HepG2 (cell line): ENCODE measurements around the gene NECAB2. TPM values are rescaled to one million over a fixed set of nuclear protein-coding genes. Genes with fewer than 3 reads are reported as not detected.

Experiments
- ARNTL ChIP-seq: sonication (generic); formaldehyde crosslinking; IDR thresholded peaks from 2 replicates; pipeline ENCODE4 v1.4.0; 2020; ENCODE audit warnings: mild to moderate bottlenecking, missing genetic modification reagents
- ATF1 ChIP-seq: IDR thresholded peaks from 2 replicates; pipeline ENCODE4 v1.6.1; 2016; ENCODE audit warnings: mild to moderate bottlenecking, control low read depth
- CHD4 ChIP-seq: fragments of 200-600 bp; sonication (generic); IDR thresholded peaks from 2 replicates; pipeline ENCODE4 v1.7.0; 2017; ENCODE audit warnings: mild to moderate bottlenecking, low read length, borderline replicate concordance
- ERF ChIP-seq: IDR thresholded peaks from 2 replicates; pipeline ENCODE4 v1.6.1; 2018; ENCODE audit warnings: missing biosample characterization, missing genetic modification reagents
- GATA4 ChIP-seq: sonication (generic); IDR thresholded peaks from 2 replicates; pipeline ENCODE4 v1.6.1; 2016; ENCODE audit warnings: antibody characterized with exemption, low read depth, borderline replicate concordance
- JUN ChIP-seq: sonication (generic); formaldehyde crosslinking; IDR thresholded peaks from 2 replicates; pipeline ENCODE4 v1.4.0; 2020; ENCODE audit warnings: mild to moderate bottlenecking, missing genetic modification reagents
- MED8 ChIP-seq: sonication (generic); formaldehyde crosslinking; IDR thresholded peaks from 2 replicates; pipeline ENCODE4 v1.8.1; 2023; ENCODE audit warnings: mild to moderate bottlenecking, missing genetic modification reagents; ENCODE audit not compliant: insufficient replicate concordance
- RAD51 ChIP-seq: fragments of 450-650 bp; IDR thresholded peaks from 2 replicates; pipeline ENCODE4 v1.6.1; 2016; ENCODE audit warnings: borderline replicate concordance
- SALL1 ChIP-seq: sonication (generic); formaldehyde crosslinking; IDR thresholded peaks from 2 replicates; pipeline ENCODE4 v1.8.0; 2022; ENCODE audit warnings: mild to moderate bottlenecking, missing genetic modification reagents
- SMAD3 ChIP-seq: sonication (generic); formaldehyde crosslinking; IDR thresholded peaks from 2 replicates; pipeline ENCODE4 v1.4.0; 2020; ENCODE audit warnings: missing genetic modification reagents
- SP5 ChIP-seq: IDR thresholded peaks from 2 replicates; pipeline ENCODE4 v1.6.1; 2016; ENCODE audit warnings: low read depth, borderline replicate concordance
- YEATS4 ChIP-seq: sonication (generic); formaldehyde crosslinking; IDR thresholded peaks from 2 replicates; pipeline ENCODE4 v1.4.0; 2020; ENCODE audit warnings: missing genetic modification reagents, borderline replicate concordance
- ZBTB7B ChIP-seq: sonication (generic); formaldehyde crosslinking; IDR thresholded peaks from 2 replicates; pipeline ENCODE4 v1.4.0; 2020; ENCODE audit warnings: missing genetic modification reagents
- ZNF12 ChIP-seq: sonication (generic); formaldehyde crosslinking; IDR thresholded peaks from 2 replicates; pipeline ENCODE4 v1.5.0; 2020; ENCODE audit warnings: missing genetic modification reagents
- ZNF121 ChIP-seq: sonication (generic); formaldehyde crosslinking; IDR thresholded peaks from 2 replicates; pipeline ENCODE4 v1.5.0; 2020; ENCODE audit warnings: mild to moderate bottlenecking, missing genetic modification reagents
- ZNF253 ChIP-seq: sonication (generic); formaldehyde crosslinking; IDR thresholded peaks from 2 replicates; pipeline ENCODE4 v1.8.0; 2022; ENCODE audit warnings: mild to moderate bottlenecking, missing genetic modification reagents, borderline replicate concordance
- ZNF44 ChIP-seq: sonication (generic); formaldehyde crosslinking; IDR thresholded peaks from 2 replicates; pipeline ENCODE4 v1.5.1; 2020; ENCODE audit warnings: mild to moderate bottlenecking, missing genetic modification reagents
- ZNF552 ChIP-seq: sonication (generic); formaldehyde crosslinking; IDR thresholded peaks from 2 replicates; pipeline ENCODE4 v1.9.0; 2022; ENCODE audit warnings: missing genetic modification reagents, mild to moderate bottlenecking, borderline replicate concordance
- ZNF577 ChIP-seq: sonication (generic); formaldehyde crosslinking; IDR thresholded peaks from 2 replicates; pipeline ENCODE4 v1.4.0; 2020; ENCODE audit warnings: mild to moderate bottlenecking, low read depth, missing genetic modification reagents, borderline replicate concordance
- ZNF589 ChIP-seq: sonication (generic); formaldehyde crosslinking; conservative IDR thresholded peaks from 2 replicates; pipeline ENCODE4 v1.8.0; 2022; ENCODE audit warnings: mild to moderate bottlenecking, moderate library complexity, missing genetic modification reagents
- ZNF777 ChIP-seq: sonication (generic); formaldehyde crosslinking; IDR thresholded peaks from 2 replicates; pipeline ENCODE4 v1.4.0; 2020; ENCODE audit warnings: missing genetic modification reagents
- polyA plus RNA-seq, 8 experiments: library from polyadenylated mRNA; depleted of rRNA in 3 of 8; stranded (reverse) in 7 of 8; unstranded in 1 of 8; fragments of >200 nt; fragmentation: Illumina TruSeq in 4 of 8; extraction: Trizol in 4 of 8; gene quantifications; 2 replicates each; pipeline versions ENCODE4 v1.2.1 to v1.2.3, GENCODE V29; 2011 to 2016; ENCODE audit warnings: low read depth in 4 of 8, missing spikeins in 1 of 8, mixed read lengths in 1 of 8; ENCODE audit not compliant: insufficient read depth in 1 of 8
- total RNA-seq, 5 experiments: library from RNA; depleted of rRNA; stranded (reverse); fragments of >200 nt; fragmentation: Illumina TruSeq; extraction: Trizol; gene quantifications; 2 replicates each; pipeline ENCODE4 v1.2.3, GENCODE V29; 2016; ENCODE audit warnings: low read depth in 1 of 5
- TF ChIP-seq, protein P1 (sequence below): IDR thresholded peaks from 2 replicates; pipeline ENCODE4 v1.4.0; 2020; ENCODE audit warnings: mild to moderate bottlenecking, missing genetic modification reagents
- TF ChIP-seq, protein P2 (sequence below): sonication (generic); formaldehyde crosslinking; IDR thresholded peaks from 2 replicates; pipeline ENCODE4 v1.4.0; 2020; ENCODE audit warnings: mild to moderate bottlenecking, missing genetic modification reagents
- TF ChIP-seq, protein P3 (sequence below): sonication (generic); formaldehyde crosslinking; IDR thresholded peaks from 2 replicates; pipeline ENCODE4 v1.5.1; 2020; ENCODE audit warnings: mild to moderate bottlenecking, missing genetic modification reagents, moderate library complexity

The NECAB2 gene
- total and polyA plus RNA-seq, 2 of the 13 experiments (the other 11 are each of a cell fraction or from before 2014, with no cell fraction given) = 0.21 to 0.49 TPM

DNA sequence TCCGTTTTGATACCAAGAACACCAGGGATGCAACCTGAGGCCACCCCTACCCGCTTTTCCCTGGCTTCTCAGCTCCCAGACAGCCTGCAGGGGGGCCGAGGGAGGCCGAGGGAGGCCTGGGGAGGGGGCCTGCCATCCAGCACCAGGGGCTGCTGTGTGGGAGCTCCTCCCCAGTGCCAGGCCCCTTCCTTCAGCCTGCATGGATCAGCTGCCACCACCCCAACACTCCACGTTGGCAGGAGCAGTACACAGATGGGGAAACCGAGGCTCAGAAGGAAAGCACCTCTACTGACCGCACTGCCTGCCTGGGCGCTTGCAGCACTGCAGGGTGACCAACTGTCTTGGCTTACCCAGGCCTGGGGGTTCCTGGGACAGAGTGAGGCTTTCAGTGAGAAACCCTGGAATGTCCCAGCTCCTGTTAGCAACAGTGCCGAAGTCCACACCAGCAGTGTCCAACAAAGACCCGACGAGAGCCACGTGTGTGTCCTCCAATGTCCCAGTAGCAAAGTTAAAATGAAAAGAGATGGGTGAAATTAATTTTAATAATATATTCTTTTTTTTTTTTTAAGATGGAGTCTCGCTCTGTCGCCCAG lies 20.3 kb upstream of the NECAB2 start (continued):
- TF ChIP-seq, protein P1, sequence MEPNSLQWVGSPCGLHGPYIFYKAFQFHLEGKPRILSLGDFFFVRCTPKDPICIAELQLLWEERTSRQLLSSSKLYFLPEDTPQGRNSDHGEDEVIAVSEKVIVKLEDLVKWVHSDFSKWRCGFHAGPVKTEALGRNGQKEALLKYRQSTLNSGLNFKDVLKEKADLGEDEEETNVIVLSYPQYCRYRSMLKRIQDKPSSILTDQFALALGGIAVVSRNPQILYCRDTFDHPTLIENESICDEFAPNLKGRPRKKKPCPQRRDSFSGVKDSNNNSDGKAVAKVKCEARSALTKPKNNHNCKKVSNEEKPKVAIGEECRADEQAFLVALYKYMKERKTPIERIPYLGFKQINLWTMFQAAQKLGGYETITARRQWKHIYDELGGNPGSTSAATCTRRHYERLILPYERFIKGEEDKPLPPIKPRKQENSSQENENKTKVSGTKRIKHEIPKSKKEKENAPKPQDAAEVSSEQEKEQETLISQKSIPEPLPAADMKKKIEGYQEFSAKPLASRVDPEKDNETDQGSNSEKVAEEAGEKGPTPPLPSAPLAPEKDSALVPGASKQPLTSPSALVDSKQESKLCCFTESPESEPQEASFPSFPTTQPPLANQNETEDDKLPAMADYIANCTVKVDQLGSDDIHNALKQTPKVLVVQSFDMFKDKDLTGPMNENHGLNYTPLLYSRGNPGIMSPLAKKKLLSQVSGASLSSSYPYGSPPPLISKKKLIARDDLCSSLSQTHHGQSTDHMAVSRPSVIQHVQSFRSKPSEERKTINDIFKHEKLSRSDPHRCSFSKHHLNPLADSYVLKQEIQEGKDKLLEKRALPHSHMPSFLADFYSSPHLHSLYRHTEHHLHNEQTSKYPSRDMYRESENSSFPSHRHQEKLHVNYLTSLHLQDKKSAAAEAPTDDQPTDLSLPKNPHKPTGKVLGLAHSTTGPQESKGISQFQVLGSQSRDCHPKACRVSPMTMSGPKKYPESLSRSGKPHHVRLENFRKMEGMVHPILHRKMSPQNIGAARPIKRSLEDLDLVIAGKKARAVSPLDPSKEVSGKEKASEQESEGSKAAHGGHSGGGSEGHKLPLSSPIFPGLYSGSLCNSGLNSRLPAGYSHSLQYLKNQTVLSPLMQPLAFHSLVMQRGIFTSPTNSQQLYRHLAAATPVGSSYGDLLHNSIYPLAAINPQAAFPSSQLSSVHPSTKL (CRISPR knock-in tag) = peak; percentile 56; the same call in 1 of the 2 replicates
- TF ChIP-seq GATA4 (peak; percentile 44; the same call in 1 of the 2 replicates), RAD51 (no peak), ZNF777 (CRISPR knock-in tag) (peak; percentile 82), YEATS4 (CRISPR knock-in tag) (peak; percentile 59; the same call in 1 of the 2 replicates), ZNF44 (no peak), ZNF253 (CRISPR knock-in tag) (no peak), JUN (no peak), ZNF577 (CRISPR knock-in tag) (no peak), SP5 (CRISPR knock-in tag) (no peak), ARNTL (peak; percentile 64; the same call in 1 of the 2 replicates), ATF1 (no peak), ZNF121 (no peak), SALL1 (CRISPR knock-in tag) (peak; percentile 69), ZNF589 (CRISPR knock-in tag) (no peak), MED8 (no peak), ZBTB7B (CRISPR knock-in tag) (no peak), CHD4 (0 out of 2 replicates have a peak, but pooled peaks have one; percentile 36), ERF (CRISPR knock-in tag) (0 out of 2 replicates have a peak, but pooled peaks have one; percentile 17), ZNF552 (CRISPR knock-in tag) (no peak), ZNF12 (CRISPR knock-in tag) (no peak), SMAD3 (CRISPR knock-in tag) (no peak)
- TF ChIP-seq, protein P2, sequence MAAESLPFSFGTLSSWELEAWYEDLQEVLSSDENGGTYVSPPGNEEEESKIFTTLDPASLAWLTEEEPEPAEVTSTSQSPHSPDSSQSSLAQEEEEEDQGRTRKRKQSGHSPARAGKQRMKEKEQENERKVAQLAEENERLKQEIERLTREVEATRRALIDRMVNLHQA = no peak
- TF ChIP-seq, protein P3, sequence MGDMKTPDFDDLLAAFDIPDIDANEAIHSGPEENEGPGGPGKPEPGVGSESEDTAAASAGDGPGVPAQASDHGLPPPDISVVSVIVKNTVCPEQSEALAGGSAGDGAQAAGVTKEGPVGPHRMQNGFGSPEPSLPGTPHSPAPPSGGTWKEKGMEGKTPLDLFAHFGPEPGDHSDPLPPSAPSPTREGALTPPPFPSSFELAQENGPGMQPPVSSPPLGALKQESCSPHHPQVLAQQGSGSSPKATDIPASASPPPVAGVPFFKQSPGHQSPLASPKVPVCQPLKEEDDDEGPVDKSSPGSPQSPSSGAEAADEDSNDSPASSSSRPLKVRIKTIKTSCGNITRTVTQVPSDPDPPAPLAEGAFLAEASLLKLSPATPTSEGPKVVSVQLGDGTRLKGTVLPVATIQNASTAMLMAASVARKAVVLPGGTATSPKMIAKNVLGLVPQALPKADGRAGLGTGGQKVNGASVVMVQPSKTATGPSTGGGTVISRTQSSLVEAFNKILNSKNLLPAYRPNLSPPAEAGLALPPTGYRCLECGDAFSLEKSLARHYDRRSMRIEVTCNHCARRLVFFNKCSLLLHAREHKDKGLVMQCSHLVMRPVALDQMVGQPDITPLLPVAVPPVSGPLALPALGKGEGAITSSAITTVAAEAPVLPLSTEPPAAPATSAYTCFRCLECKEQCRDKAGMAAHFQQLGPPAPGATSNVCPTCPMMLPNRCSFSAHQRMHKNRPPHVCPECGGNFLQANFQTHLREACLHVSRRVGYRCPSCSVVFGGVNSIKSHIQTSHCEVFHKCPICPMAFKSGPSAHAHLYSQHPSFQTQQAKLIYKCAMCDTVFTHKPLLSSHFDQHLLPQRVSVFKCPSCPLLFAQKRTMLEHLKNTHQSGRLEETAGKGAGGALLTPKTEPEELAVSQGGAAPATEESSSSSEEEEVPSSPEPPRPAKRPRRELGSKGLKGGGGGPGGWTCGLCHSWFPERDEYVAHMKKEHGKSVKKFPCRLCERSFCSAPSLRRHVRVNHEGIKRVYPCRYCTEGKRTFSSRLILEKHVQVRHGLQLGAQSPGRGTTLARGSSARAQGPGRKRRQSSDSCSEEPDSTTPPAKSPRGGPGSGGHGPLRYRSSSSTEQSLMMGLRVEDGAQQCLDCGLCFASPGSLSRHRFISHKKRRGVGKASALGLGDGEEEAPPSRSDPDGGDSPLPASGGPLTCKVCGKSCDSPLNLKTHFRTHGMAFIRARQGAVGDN (CRISPR knock-in tag) = peak; percentile 64
